Cardiac ventricle fibroblast (primary cell): Measurements from ENCODE around the gene VRK1. TPM values are rescaled to one million over a fixed set of nuclear protein-coding genes. Genes with fewer than 3 reads are reported as not detected.

Experiments
- total RNA-seq: library from RNA; depleted of rRNA; stranded (reverse); fragments of >200 nt; gene quantifications from 2 replicates; pipeline ENCODE4 v1.2.3, GENCODE V29; 2015

The VRK1 gene, protein sequence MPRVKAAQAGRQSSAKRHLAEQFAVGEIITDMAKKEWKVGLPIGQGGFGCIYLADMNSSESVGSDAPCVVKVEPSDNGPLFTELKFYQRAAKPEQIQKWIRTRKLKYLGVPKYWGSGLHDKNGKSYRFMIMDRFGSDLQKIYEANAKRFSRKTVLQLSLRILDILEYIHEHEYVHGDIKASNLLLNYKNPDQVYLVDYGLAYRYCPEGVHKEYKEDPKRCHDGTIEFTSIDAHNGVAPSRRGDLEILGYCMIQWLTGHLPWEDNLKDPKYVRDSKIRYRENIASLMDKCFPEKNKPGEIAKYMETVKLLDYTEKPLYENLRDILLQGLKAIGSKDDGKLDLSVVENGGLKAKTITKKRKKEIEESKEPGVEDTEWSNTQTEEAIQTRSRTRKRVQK
- total RNA-seq, result 4.5 and 8.6 TPM in 2 replicates

DNA sequence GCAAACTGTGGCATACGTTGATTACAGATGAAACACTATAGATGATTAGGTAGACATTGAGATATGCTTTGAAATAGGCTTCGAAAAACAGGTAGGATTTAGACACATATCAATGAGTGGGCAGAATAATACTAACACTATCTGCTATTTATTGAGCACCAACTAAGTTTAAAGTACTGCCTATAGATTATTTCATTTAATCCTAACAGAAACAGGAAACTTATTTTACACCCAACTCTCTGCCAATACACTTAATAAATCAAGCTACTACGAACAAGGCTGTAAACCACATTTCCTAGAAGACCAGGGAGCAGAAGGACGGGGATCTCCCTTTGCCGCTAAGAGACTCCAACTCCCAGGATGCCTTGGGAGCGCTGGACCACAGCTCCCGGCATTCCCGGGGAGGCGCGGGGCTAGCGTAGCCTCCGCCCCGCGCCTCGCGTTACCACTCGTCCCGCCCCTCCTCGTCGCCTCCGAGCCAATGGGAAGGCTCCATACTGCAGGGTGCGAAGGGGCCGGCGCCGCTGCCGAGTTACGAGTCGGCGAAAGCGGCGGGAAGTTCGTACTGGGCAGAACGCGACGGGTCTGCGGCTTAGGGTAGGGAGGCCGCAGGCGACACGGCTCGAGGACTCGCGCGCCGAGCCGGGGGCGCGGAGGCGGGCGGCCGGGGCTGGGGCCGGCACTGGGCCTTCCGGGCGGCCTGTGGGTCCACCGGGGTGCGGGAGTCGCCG, at the start of gene VRK1:
TSS of gene VRK1 (plus strand) at position 532 of the 731 bp plus-strand sequence. CDS start 36,090 bp downstream, outside the sequence.

